Caco-2 (cell line): Measurements from ENCODE around the gene LPAR1. TPM values are rescaled to one million over a fixed set of nuclear protein-coding genes. Genes with fewer than 3 reads are reported as not detected.
"Not testable (repeated sequence)": the region's sequence is repeated elsewhere in the genome, so short reads cannot be mapped to it uniquely, and the experiment has no call there.

ENCODE experiments used
- BruUV-seq: library from RNA; stranded (reverse); fragments of 400-500 nt; replicated peaks from 2 replicates; lab custom pipeline; 2021; lab: Mats Ljungman, UMichigan
- CTCF ChIA-PET: fragments of 300-600 bp; sonication (Branson Sonifier 250); formaldehyde crosslinking; loops from one replicate; lab custom pipeline; 2022; ENCODE audit warnings: antibody characterized with exemption; lab: Charles Lee
- POLR2A ChIA-PET: fragments of 300-600 bp; sonication (Branson Sonifier 250); formaldehyde crosslinking; loops from one replicate; lab custom pipeline; 2022; ENCODE audit warnings: antibody characterized with exemption; lab: Charles Lee
- DNase-seq, 2 experiments: peaks; one replicate each; pipeline versions ENCODE4 v3.0.0 to v3.0.0-alpha.2; 2020 to 2022
- H3K27me3 ChIP-seq: replicated peaks from 2 replicates; pipeline ENCODE4 v1.6.0; 2011; ENCODE audit warnings: low read length; ENCODE audit not compliant: control insufficient read depth, insufficient read depth
- H3K36me3 ChIP-seq: 2 replicates; pipeline ENCODE4 v1.5.1; 2011; ENCODE audit warnings: low read length; ENCODE audit not compliant: control insufficient read depth, insufficient read depth
- H3K4me1 ChIP-seq: fragments of 250-450 bp; sonication (Bioruptor Pico); 2 replicates; pipeline ENCODE4 v1.5.1; 2020; ENCODE audit warnings: mild to moderate bottlenecking
- H3K4me3 ChIP-seq: 2 replicates; pipeline ENCODE4 v1.5.1; 2011; ENCODE audit warnings: low read depth, mild to moderate bottlenecking, control low read depth, low read length
- H3K9me3 ChIP-seq: fragments of 250-450 bp; sonication (Bioruptor Pico); 2 replicates; pipeline ENCODE4 v1.5.1; 2020; ENCODE audit warnings: mild to moderate bottlenecking, moderate library complexity
- H3K27ac Mint-ChIP-seq: one replicate; pipeline ENCODE4 v1.8.0; 2022; ENCODE audit warnings: mixed read lengths; ENCODE audit not compliant: unreplicated experiment
- H3K27me3 Mint-ChIP-seq: one replicate; pipeline ENCODE4 v1.8.0; 2022; ENCODE audit warnings: mixed read lengths; ENCODE audit not compliant: insufficient read depth, unreplicated experiment
- H3K36me3 Mint-ChIP-seq: one replicate; pipeline ENCODE4 v1.8.0; 2022; ENCODE audit warnings: mild to moderate bottlenecking, mixed read lengths; ENCODE audit not compliant: insufficient read depth, unreplicated experiment
- H3K4me1 Mint-ChIP-seq: one replicate; pipeline ENCODE4 v1.8.0; 2022; ENCODE audit warnings: low read depth, mixed read lengths; ENCODE audit not compliant: unreplicated experiment
- H3K4me3 Mint-ChIP-seq: one replicate; pipeline ENCODE4 v1.8.0; 2022; ENCODE audit warnings: mild to moderate bottlenecking, moderate library complexity, mixed read lengths; ENCODE audit not compliant: unreplicated experiment
- H3K9me3 Mint-ChIP-seq: one replicate; pipeline ENCODE4 v1.8.0; 2022; ENCODE audit warnings: mixed read lengths; ENCODE audit not compliant: unreplicated experiment
- CTCF ChIP-seq, 2 experiments: fragments of 200-600 bp in 1 of 2; IDR thresholded peaks; 1 replicate in 1 of 2; 2 replicates in 1 of 2; pipeline versions ENCODE4 v1.5.1 to v1.8.0; 2011 to 2022; ENCODE audit warnings: antibody characterized with exemption in 1 of 2, control low read depth in 1 of 2, inconsistent platforms in 1 of 2, low read depth in 1 of 2, low read length in 1 of 2, mild to moderate bottlenecking in 1 of 2, moderate library complexity in 1 of 2; ENCODE audit not compliant: insufficient read depth in 1 of 2, severe bottlenecking in 1 of 2, unreplicated experiment in 1 of 2
- intact Hi-C: fragments of 100-400 bp; cut with micrococcal nuclease; formaldehyde crosslinking; loops from one replicate; pipeline ENCODE4 v1.10.0; 2022; ENCODE audit not compliant: unreplicated experiment
- total RNA-seq: library from RNA; stranded (reverse); gene quantifications from 2 replicates; pipeline ENCODE4 v1.2.3, GENCODE V29; 2022

LPAR1 gene
- total RNA-seq, 1 experiment from 2014 or later: 20.3 TPM

- Histone ChIP-seq H3K4me3 (no peak overlapping the region), H3K27me3 (no peaks in the 10 kb centered on the region), H3K36me3 (no peaks in the 10 kb centered on the region), H3K4me1 (no peaks in the 10 kb centered on the region), H3K9me3 (peaks cover 35% of the 10 kb centered on the region)
- ChIA-PET CTCF (no interaction called here), POLR2A (no interaction called here)
- peaks cover 7% of the 10 kb centered on the region for H3K4me1 Mint-ChIP-seq
- BruUV-seq: no TSS peak
- H3K27me3 Mint-ChIP-seq: no peaks in the 10 kb centered on the region
- intact Hi-C loops: no loop called here
- peaks cover 25% of the 10 kb centered on the region for H3K36me3 Mint-ChIP-seq
- no peak for DNase-seq
- H3K4me3 Mint-ChIP-seq: no peak overlapping the region
- H3K27ac Mint-ChIP-seq: no peak overlapping the region
- TF ChIP-seq CTCF (IDR thresholded peaks at IDR 0.05; ENCODE audit: insufficient read depth in 1 of 2, low read depth in 1 of 2, low read length in 1 of 2, severe bottlenecking in 1 of 2, unreplicated experiment in 1 of 2): no peak
- peaks cover 25% of the 10 kb centered on the region for H3K9me3 Mint-ChIP-seq
These were observed 174.3 kb downstream of the LPAR1 start for GRCh38 chr9:110864011-110864410.

GRCh38 chr9:110861370-110862110 is 176.7 kb downstream of the LPAR1 start:
- peaks cover 37% of the 10 kb centered on the region for H3K9me3 Mint-ChIP-seq
- not testable (repeated sequence) for H3K4me3 Mint-ChIP-seq, H3K27ac Mint-ChIP-seq

GRCh38 chr9:110856772-110857171 is 181.5 kb downstream of the LPAR1 start:
- no peak for DNase-seq
- Histone ChIP-seq H3K27me3 (no peaks in the 10 kb centered on the region), H3K4me3 (no peak overlapping the region), H3K4me1 (no peaks in the 10 kb centered on the region), H3K36me3 (no peaks in the 10 kb centered on the region), H3K9me3 (peaks cover 32% of the 10 kb centered on the region)
- no TSS peak for BruUV-seq
- intact Hi-C loops: no loop called here
- ChIA-PET CTCF (no interaction called here), POLR2A (no interaction called here)
- no peak overlapping the region for H3K27ac Mint-ChIP-seq
- H3K4me3 Mint-ChIP-seq: no peak overlapping the region
- H3K36me3 Mint-ChIP-seq: peaks cover 10% of the 10 kb centered on the region
- no peaks in the 10 kb centered on the region for H3K27me3 Mint-ChIP-seq
- H3K4me1 Mint-ChIP-seq: no peaks in the 10 kb centered on the region
- H3K9me3 Mint-ChIP-seq: peaks cover 61% of the 10 kb centered on the region
- TF ChIP-seq CTCF (IDR thresholded peaks at IDR 0.05; ENCODE audit: insufficient read depth in 1 of 2, low read depth in 1 of 2, low read length in 1 of 2, severe bottlenecking in 1 of 2, unreplicated experiment in 1 of 2): no peak

More at GRCh38 chr9:110861370-110862110, 176.7 kb downstream of the LPAR1 start:
- H3K4me3 ChIP-seq, POLR2A ChIA-PET, H3K4me1 ChIP-seq, H3K27me3 Mint-ChIP-seq, H3K4me1 Mint-ChIP-seq, DNase-seq, BruUV-seq, H3K27me3 ChIP-seq, intact Hi-C loops, H3K36me3 ChIP-seq: not testable (repeated sequence)
- H3K36me3 Mint-ChIP-seq: peaks cover 22% of the 10 kb centered on the region
- H3K9me3 ChIP-seq: peaks cover 35% of the 10 kb centered on the region
- CTCF ChIA-PET: interaction anchor here (0.6 kb wide), 1 partner anchor 256 kb away, joined by 9 read pairs; no protein-coding TSS in a partner anchor
